GM21619 (cell line): Measurements from ENCODE around the gene EFHB.
"Not testable (repeated sequence)": the region's sequence is repeated elsewhere in the genome, so short reads cannot be mapped to it uniquely, and the experiment has no call there.

Source experiments
- ATAC-seq: cut with Tn5 transposase; IDR thresholded peaks from one replicate; pipeline ENCODE4 v1.9.1; 2021; ENCODE audit not compliant: unreplicated experiment

Gene EFHB

GRCh38 chr3:19855318-19855717 is 78.7 kb downstream of the EFHB start:
- ATAC-seq: not testable (repeated sequence)

- ATAC-seq: not testable (repeated sequence)
These were observed 87.4 kb downstream of the EFHB start for GRCh38 chr3:19846609-19847008.
